HL-60 (cell line): Measurements from ENCODE around the gene AGBL4.

Source experiments
- DNase-seq, 2 experiments: peaks; one replicate each; pipeline ENCODE4 v3.0.0-alpha.2; 2010 to 2020; ENCODE audit warnings: low read depth in 1 of 2, low spot score in 1 of 2
- H3K27ac ChIP-seq: fragments of 250-450 bp; sonication (Bioruptor Pico); replicated peaks from 2 replicates; pipeline ENCODE4 v1.5.1; 2020; ENCODE audit warnings: mild to moderate bottlenecking, moderate library complexity
- H3K27me3 ChIP-seq: fragments of 250-450 bp; sonication (Bioruptor Pico); 2 replicates; pipeline ENCODE4 v1.5.1; 2021; ENCODE audit warnings: mild to moderate bottlenecking, moderate library complexity; ENCODE audit not compliant: insufficient read depth, poor library complexity, severe bottlenecking
- H3K4me3 ChIP-seq: replicated peaks from 2 replicates; pipeline ENCODE4 v1.5.1; 2011; ENCODE audit warnings: mild to moderate bottlenecking, control low read depth, low read length; ENCODE audit not compliant: insufficient read depth
- CTCF ChIP-seq: IDR thresholded peaks from one replicate; pipeline ENCODE4 v1.5.1; 2011; ENCODE audit warnings: low read length, control low read depth, inconsistent platforms; ENCODE audit not compliant: insufficient read depth
- GABPA ChIP-seq: IDR thresholded peaks from 2 replicates; pipeline ENCODE4 v1.6.1; 2012; ENCODE audit warnings: low read depth
- POLR2AphosphoS5 ChIP-seq: IDR thresholded peaks from 2 replicates; pipeline ENCODE4 v1.6.1; 2012; ENCODE audit warnings: low read depth
- REST ChIP-seq: IDR thresholded peaks from 2 replicates; pipeline ENCODE4 v1.6.1; 2012; ENCODE audit warnings: low read depth; ENCODE audit not compliant: insufficient replicate concordance
- SPI1 ChIP-seq: IDR thresholded peaks from 2 replicates; pipeline ENCODE4 v1.6.1; 2012; ENCODE audit warnings: low read depth, mild to moderate bottlenecking, borderline replicate concordance

Gene AGBL4

GRCh38 chr1:49408346-49408745 lies 615.4 kb downstream of the AGBL4 start:
- Histone ChIP-seq H3K27me3 (no peaks in the 10 kb centered on the region), H3K27ac (no peak overlapping the region), H3K4me3 (no peak overlapping the region)
- TF ChIP-seq POLR2AphosphoS5 (no peak), GABPA (no peak), SPI1 (no peak), CTCF (no peak), REST (no peak)
- DNase-seq = no peak

DNA sequence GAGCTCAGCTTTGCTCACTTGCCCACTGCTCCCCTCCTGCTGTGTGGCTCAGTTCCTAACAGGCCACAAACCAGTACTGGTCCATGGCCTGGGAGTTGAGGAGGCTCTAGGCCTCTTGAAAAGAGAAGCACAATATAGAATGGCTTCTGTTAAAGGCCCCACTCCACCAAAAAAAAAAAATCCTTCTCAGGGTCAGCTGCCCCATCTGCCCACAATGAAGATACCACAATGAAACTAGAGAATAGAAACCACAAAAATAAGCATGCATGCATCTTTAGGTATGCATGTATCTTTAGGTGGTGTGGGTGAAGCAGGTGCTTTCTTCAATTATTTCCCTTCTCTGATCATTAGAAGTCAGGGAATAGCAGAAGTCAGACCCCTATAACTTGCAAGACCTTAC lies 626.7 kb downstream of the AGBL4 start:
- H3K27ac ChIP-seq = no peak overlapping the region
- DNase-seq = no peak
- TF ChIP-seq GABPA (no peak), REST (no peak), POLR2AphosphoS5 (no peak), SPI1 (no peak), CTCF (no peak)

DNA sequence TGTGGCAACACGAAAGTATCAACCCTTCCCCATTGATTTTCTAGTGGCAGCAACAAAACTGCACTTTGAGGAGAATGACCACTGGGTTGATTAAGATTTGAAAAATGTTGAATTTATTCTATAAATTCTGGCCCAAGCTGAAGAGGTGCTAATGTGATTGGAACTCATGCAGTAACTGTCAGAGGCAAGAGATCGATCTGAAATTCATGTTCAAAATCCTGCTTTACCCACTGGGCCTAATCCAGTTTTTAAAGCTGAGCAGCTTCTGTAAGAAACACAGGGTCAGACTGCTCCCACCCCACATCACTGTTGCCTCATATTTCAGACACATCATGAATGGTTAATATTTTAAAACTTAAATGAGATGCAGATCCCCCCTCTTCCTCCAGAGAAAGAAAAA lies 629.6 kb downstream of the AGBL4 start:
- no peaks in the 10 kb centered on the region for H3K27me3 ChIP-seq
- no peak overlapping the region for H3K4me3 ChIP-seq
- TF ChIP-seq POLR2AphosphoS5 = no peak
- TF ChIP-seq SPI1 = no peak
- no peak for DNase-seq
- H3K27ac ChIP-seq = no peak overlapping the region

More for the DNA sequence above, 626.7 kb downstream of the AGBL4 start:
- no peaks in the 10 kb centered on the region for H3K27me3 ChIP-seq
- no peak overlapping the region for H3K4me3 ChIP-seq

DNA sequence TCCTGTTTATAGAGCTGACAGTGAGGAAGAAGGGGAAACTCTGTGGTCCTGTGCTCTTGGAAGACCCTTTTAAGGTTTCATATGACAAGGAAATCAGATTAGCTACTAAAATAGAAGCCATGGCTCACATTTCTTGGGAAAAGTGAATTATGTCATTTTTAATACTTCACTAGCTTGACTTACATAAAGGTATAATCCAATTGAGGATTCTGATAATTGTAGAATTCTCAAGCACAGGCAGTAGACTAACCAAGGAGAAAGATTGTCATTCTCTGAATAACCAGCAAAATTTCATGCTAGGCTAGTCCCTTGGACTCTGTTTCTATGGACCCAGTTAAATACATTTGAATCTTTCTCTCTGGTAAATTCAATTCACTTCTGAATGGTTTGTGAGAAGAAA lies 634.1 kb downstream of the AGBL4 start:
- DNase-seq = no peak
- TF ChIP-seq SPI1 (no peak), REST (no peak), GABPA (no peak), POLR2AphosphoS5 (no peak), CTCF (no peak)
- no peaks in the 10 kb centered on the region for H3K27me3 ChIP-seq
- no peak overlapping the region for H3K27ac ChIP-seq
- H3K4me3 ChIP-seq = no peak overlapping the region
